Muscle of back (tissue), 11 donors: Measurements from ENCODE around the gene DNAL4. TPM values are rescaled to one million over a fixed set of nuclear protein-coding genes. Genes with fewer than 3 reads are reported as not detected.

Experiments used
- DNase-seq, 3 donors: peaks; one replicate each; pipeline versions ENCODE4 v3.0.0 to v3.0.0-alpha.2; 2013
- polyA plus RNA-seq, 10 donors: library from polyadenylated mRNA; unstranded; fragments of 120-200 nt; gene quantifications; one replicate each; pipeline ENCODE4 v1.2.1, GENCODE V29; 2013; ENCODE audit not compliant: insufficient read length in 10 of 10

Gene DNAL4
- polyA plus RNA-seq, 10 donors = 8.6 to 18.1 (median 11.9) TPM

GRCh38 chr22:38728871-38729796 lies 64.8 kb downstream of the DNAL4 start:
- DNase-seq = peak in 1 of 3 donors; percentile 20

Other genes starting within 250 kb of the DNAL4 start
- gene DMC1, start 224.0 kb downstream of the DNAL4 start, polyA plus RNA-seq = 1 to 10 TPM; 3.5 to 9.7 (median 5.4) TPM
- gene FAM227A, start 137.8 kb downstream of the DNAL4 start, polyA plus RNA-seq = 1 to 10 TPM in 6 of 10 donors, under 1 TPM in 4; 0.38 to 1.5 (median 1.0) TPM
- 10 to 100 TPM; 32.3 to 41.2 (median 34.7) TPM for gene CBY1, start 137.5 kb downstream of the DNAL4 start, polyA plus RNA-seq
- 10 to 100 TPM; 71.2 to 90.2 (median 79.8) TPM for gene TOMM22, start 112.2 kb downstream of the DNAL4 start, polyA plus RNA-seq
- gene JOSD1, start 93.2 kb downstream of the DNAL4 start, polyA plus RNA-seq = 10 to 100 TPM; 31.9 to 42.5 (median 37.8) TPM
- gene GTPBP1, start 88.2 kb downstream of the DNAL4 start, polyA plus RNA-seq = 10 to 100 TPM; 26.8 to 37.6 (median 32.9) TPM
- 10 to 100 TPM; 36.5 to 60.6 (median 49.0) TPM for gene SUN2, start 38.1 kb downstream of the DNAL4 start, polyA plus RNA-seq
- 1 to 10 TPM; 4.0 to 6.4 (median 4.9) TPM for gene NPTXR, start 49.9 kb upstream of the DNAL4 start, polyA plus RNA-seq
- 10 to 100 TPM; 21.8 to 49.6 (median 30.8) TPM for gene CBX6, start 78.1 kb upstream of the DNAL4 start, polyA plus RNA-seq
- 1 to 10 TPM in 2 of 10 donors, under 1 TPM in 3, not detected in 5; 0.26 to 2.1 (median 0.70) TPM for gene APOBEC3A, start 163.5 kb upstream of the DNAL4 start, polyA plus RNA-seq
- gene APOBEC3B, start 188.2 kb upstream of the DNAL4 start, polyA plus RNA-seq = 1 to 10 TPM in 8 of 10 donors, under 1 TPM in 2; 0.77 to 5.8 (median 3.8) TPM
- 1 to 10 TPM; 4.4 to 8.3 (median 6.4) TPM for gene APOBEC3C, start 220.1 kb upstream of the DNAL4 start, polyA plus RNA-seq
- 1 to 10 TPM in 4 of 10 donors, under 1 TPM in 6; 0.21 to 1.7 (median 0.88) TPM for gene APOBEC3D, start 227.0 kb upstream of the DNAL4 start, polyA plus RNA-seq
- 1 to 10 TPM; 1.8 to 4.4 (median 3.1) TPM for gene APOBEC3F, start 246.7 kb upstream of the DNAL4 start, polyA plus RNA-seq